Measurements from ENCODE around the gene B4GALT2. TPM values are rescaled to one million over a fixed set of nuclear protein-coding genes. Genes with fewer than 3 reads are reported as not detected.

Gene B4GALT2
- total RNA-seq, 4 donors from 2014 or later: 45.3 to 94.5 (median 77.5) TPM

- intact Hi-C loops (cut with DNase I): no loop called here
- H3K4me1 ChIP-seq: peaks cover 2 to 16% (median 11%) of the 10 kb centered on the region in 4 donors
Measured at GRCh38 chr1:44019466-44019948, 40.5 kb downstream of the B4GALT2 start.

GRCh38 chr1:44020464-44020863, 41.5 kb downstream of the B4GALT2 start:
- peaks cover 0 to 56% (median 15%) of the 10 kb centered on the region in 4 donors for H3K36me3 ChIP-seq
- 100% methylated on average over 3 of the region's 6 CpGs for WGBS
- no peak overlapping the region for H3K27ac ChIP-seq (replicated peaks in 1 of 4)
- no peak overlapping the region for H3K4me3 ChIP-seq
- DNase-seq (ENCODE audit: extremely low spot score): no peak
- H3K9me3 ChIP-seq: no peaks in the 10 kb centered on the region
- intact Hi-C loops (cut with DNase I): no loop called here
- H3K4me1 ChIP-seq: peaks cover 2 to 6% (median 4%) of the 10 kb centered on the region in 4 donors
- no peaks in the 10 kb centered on the region for H3K27me3 ChIP-seq
- TF ChIP-seq POLR2A (IDR thresholded peaks at IDR 0.05; ENCODE audit: low read depth): no peak
- TF ChIP-seq, protein P1, sequence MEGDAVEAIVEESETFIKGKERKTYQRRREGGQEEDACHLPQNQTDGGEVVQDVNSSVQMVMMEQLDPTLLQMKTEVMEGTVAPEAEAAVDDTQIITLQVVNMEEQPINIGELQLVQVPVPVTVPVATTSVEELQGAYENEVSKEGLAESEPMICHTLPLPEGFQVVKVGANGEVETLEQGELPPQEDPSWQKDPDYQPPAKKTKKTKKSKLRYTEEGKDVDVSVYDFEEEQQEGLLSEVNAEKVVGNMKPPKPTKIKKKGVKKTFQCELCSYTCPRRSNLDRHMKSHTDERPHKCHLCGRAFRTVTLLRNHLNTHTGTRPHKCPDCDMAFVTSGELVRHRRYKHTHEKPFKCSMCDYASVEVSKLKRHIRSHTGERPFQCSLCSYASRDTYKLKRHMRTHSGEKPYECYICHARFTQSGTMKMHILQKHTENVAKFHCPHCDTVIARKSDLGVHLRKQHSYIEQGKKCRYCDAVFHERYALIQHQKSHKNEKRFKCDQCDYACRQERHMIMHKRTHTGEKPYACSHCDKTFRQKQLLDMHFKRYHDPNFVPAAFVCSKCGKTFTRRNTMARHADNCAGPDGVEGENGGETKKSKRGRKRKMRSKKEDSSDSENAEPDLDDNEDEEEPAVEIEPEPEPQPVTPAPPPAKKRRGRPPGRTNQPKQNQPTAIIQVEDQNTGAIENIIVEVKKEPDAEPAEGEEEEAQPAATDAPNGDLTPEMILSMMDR (IDR thresholded peaks at IDR 0.05): no peak
- TF ChIP-seq EP300 (IDR thresholded peaks at IDR 0.05): no peak
- TF ChIP-seq POLR2AphosphoS5 (IDR thresholded peaks at IDR 0.05): no peak

More at GRCh38 chr1:44019466-44019948, 40.5 kb downstream of the B4GALT2 start:
- no peaks in the 10 kb centered on the region for H3K27me3 ChIP-seq
- H3K4me3 ChIP-seq: no peak overlapping the region
- TF ChIP-seq EP300 (IDR thresholded peaks at IDR 0.05): no peak
- TF ChIP-seq, protein P1 (IDR thresholded peaks at IDR 0.05): no peak
- no peak for TF ChIP-seq POLR2AphosphoS5 (IDR thresholded peaks at IDR 0.05)
- no peak for TF ChIP-seq POLR2A (IDR thresholded peaks at IDR 0.05; ENCODE audit: low read depth)
- WGBS: 94% methylated on average over 6 of the region's 13 CpGs
- H3K9me3 ChIP-seq: no peaks in the 10 kb centered on the region
- no peak for DNase-seq (ENCODE audit: extremely low spot score)
- no peak overlapping the region for H3K27ac ChIP-seq (replicated peaks in 1 of 4)
- peaks cover 0 to 56% (median 15%) of the 10 kb centered on the region in 4 donors for H3K36me3 ChIP-seq

DNA sequence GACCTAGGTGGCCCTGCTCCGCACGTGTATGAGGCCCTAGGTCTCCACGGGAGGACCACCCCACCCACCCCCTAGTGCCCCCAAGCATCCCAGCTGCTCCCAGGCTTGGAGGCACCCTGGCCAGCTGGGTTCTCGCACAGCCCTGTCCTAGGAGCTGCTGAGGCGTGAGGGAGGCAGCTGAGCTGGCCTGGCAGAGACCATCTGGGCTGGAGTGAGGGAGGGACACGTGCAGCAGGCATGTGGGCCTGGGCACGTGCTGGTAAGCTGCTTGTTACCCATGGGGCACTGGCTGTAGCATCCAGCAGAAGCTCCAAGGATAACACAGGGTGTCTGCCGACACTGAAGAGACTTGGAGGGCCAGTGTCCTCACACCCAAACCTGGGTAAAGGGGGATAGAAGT, 42.1 kb downstream of the B4GALT2 start:
- peaks cover 0 to 61% (median 15%) of the 10 kb centered on the region in 4 donors for H3K36me3 ChIP-seq
- H3K4me1 ChIP-seq: no peaks in the 10 kb centered on the region
- intact Hi-C loops (cut with DNase I): no loop called here
- H3K27me3 ChIP-seq: no peaks in the 10 kb centered on the region
- TF ChIP-seq, protein P1 (IDR thresholded peaks at IDR 0.05): no peak
- TF ChIP-seq POLR2AphosphoS5 (IDR thresholded peaks at IDR 0.05) (no peak), POLR2A (IDR thresholded peaks at IDR 0.05; ENCODE audit: low read depth) (no peak)
- no peak for DNase-seq (ENCODE audit: extremely low spot score)
- WGBS: 73% methylated on average over 5 of the region's 8 CpGs
- no peak overlapping the region for H3K27ac ChIP-seq (replicated peaks in 1 of 4)
- no peak overlapping the region for H3K4me3 ChIP-seq
- H3K9me3 ChIP-seq: no peaks in the 10 kb centered on the region

DNA sequence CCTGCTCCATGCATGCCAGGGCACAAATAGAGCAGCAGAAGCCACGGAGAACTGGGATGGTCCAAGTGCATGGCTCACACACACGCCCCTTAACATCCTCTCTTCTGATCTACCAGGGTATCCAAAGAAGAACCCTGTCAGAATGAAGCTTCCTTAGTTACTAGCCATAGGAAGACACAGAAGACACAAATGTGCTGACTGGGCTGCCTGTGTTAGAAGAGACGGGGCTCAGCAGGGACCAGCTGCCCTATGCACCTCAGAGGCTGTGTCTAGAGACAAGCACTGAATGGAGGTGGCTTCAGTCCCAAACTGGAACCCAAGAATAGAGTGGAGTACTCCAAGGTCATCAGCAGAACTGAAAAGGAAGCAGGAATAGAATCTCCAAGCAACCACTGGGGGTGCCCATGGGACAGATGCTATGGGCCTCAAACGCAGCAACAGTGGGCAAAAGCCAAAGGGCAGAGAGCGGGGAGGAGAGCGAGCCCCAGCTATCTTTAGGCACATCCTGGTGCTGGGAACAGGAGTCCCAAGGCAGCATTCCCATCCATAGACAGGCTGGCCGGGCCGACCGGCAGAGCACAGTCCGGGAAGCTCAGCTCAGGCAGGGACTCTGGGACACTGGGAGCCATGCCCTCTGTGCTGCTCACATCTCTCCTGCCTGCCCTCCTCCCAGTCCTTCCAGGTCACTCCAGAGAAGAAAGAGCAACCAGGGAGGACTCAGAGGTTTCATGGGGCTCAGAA, 42.7 kb downstream of the B4GALT2 start:
- no peak for TF ChIP-seq EP300 (IDR thresholded peaks at IDR 0.05)
- TF ChIP-seq, protein P1 (IDR thresholded peaks at IDR 0.05): no peak
- no peak for TF ChIP-seq POLR2AphosphoS5 (IDR thresholded peaks at IDR 0.05)
- TF ChIP-seq POLR2A (IDR thresholded peaks at IDR 0.05; ENCODE audit: low read depth): no peak
- H3K36me3 ChIP-seq: peaks cover 0 to 61% (median 15%) of the 10 kb centered on the region in 4 donors
- intact Hi-C loops (cut with DNase I): no loop called here
- H3K4me1 ChIP-seq: no peaks in the 10 kb centered on the region
- no peaks in the 10 kb centered on the region for H3K9me3 ChIP-seq
- no peaks in the 10 kb centered on the region for H3K27me3 ChIP-seq
- DNase-seq (ENCODE audit: extremely low spot score): no peak
- H3K4me3 ChIP-seq: no peak overlapping the region
- 94% methylated on average over 8 of the region's 10 CpGs for WGBS
- H3K27ac ChIP-seq (replicated peaks in 1 of 4): no peak overlapping the region
